ENCODE measurements around the gene CYP26C1. TPM values are rescaled to one million over a fixed set of nuclear protein-coding genes. Genes with fewer than 3 reads are reported as not detected.

Gene CYP26C1
- total and polyA plus RNA-seq, 2 experiments from 2014 or later, result 0.18 TPM; not detected in 1

- Histone ChIP-seq H3K4me3 (no peak overlapping the region), H3K9me3 (ENCODE audit: low read depth) (no peaks in the 10 kb centered on the region), H3K27me3 (peaks cover 71% of the 10 kb centered on the region), H2AFZ (no peak overlapping the region), H3K4me2 (peak overlapping the region; percentile 97), H3K36me3 (replicated peaks; ENCODE audit: insufficient read depth, low read depth) (no peaks in the 10 kb centered on the region), H4K20me1 (ENCODE audit: insufficient read depth, poor library complexity, severe bottlenecking) (no peaks in the 10 kb centered on the region), H3K79me2 (no peaks in the 10 kb centered on the region), H3K4me1 (ENCODE audit: insufficient read depth) (peaks cover 33% of the 10 kb centered on the region), H3K27ac (no peak overlapping the region), H3K9me2 (replicated peaks; ENCODE audit: insufficient read depth) (no peaks in the 10 kb centered on the region)
- TF ChIP-seq EZH2phosphoT487 (IDR thresholded peaks at IDR 0.05; ENCODE audit: low read depth, severe bottlenecking, unreplicated experiment), result peak; percentile 6
- no peak for TF ChIP-seq CTCF (IDR thresholded peaks at IDR 0.05; ENCODE audit: poor library complexity)
- TF ChIP-seq EZH2 (IDR thresholded peaks at IDR 0.05; ENCODE audit: borderline replicate concordance), result peak; percentile 83
- DNase-seq (ENCODE audit: low spot score), result no peak
- WGBS (ENCODE audit: low lambda C conversion rate, missing lambda C conversion rate), result 5% methylated on average over 64 of the region's 67 CpGs
These were observed 14.2 kb downstream of the CYP26C1 start for GRCh38 chr10:93074597-93075368.

- Histone ChIP-seq H3K36me3 (replicated peaks; ENCODE audit: insufficient read depth, low read depth) (no peaks in the 10 kb centered on the region), H3K9me2 (replicated peaks; ENCODE audit: insufficient read depth) (no peaks in the 10 kb centered on the region), H3K4me2 (peak overlapping the region; percentile 97), H3K27ac (no peak overlapping the region), H3K4me3 (no peak overlapping the region), H3K79me2 (no peaks in the 10 kb centered on the region), H3K27me3 (peaks cover 63% of the 10 kb centered on the region), H2AFZ (no peak overlapping the region), H3K9me3 (ENCODE audit: low read depth) (no peaks in the 10 kb centered on the region), H4K20me1 (ENCODE audit: insufficient read depth, poor library complexity, severe bottlenecking) (no peaks in the 10 kb centered on the region), H3K4me1 (ENCODE audit: insufficient read depth) (peaks cover 33% of the 10 kb centered on the region)
- DNase-seq (ENCODE audit: low spot score), result no peak
- TF ChIP-seq CTCF (IDR thresholded peaks at IDR 0.05; ENCODE audit: poor library complexity), result no peak
- TF ChIP-seq EZH2 (IDR thresholded peaks at IDR 0.05; ENCODE audit: borderline replicate concordance), result peak; percentile 38
- peak; percentile 40 for TF ChIP-seq EZH2phosphoT487 (IDR thresholded peaks at IDR 0.05; ENCODE audit: low read depth, severe bottlenecking, unreplicated experiment)
- 23% methylated on average over 25 of the region's 25 CpGs for WGBS (ENCODE audit: low lambda C conversion rate, missing lambda C conversion rate)
These were observed 15.0 kb downstream of the CYP26C1 start for GRCh38 chr10:93075369-93076221.

- no peak overlapping the region for H3K27ac ChIP-seq
- H3K27me3 ChIP-seq, result peaks cover 54% of the 10 kb centered on the region
- no peak overlapping the region for H3K4me2 ChIP-seq
- TF ChIP-seq EZH2 (IDR thresholded peaks at IDR 0.05; ENCODE audit: borderline replicate concordance) (no peak), EZH2phosphoT487 (IDR thresholded peaks at IDR 0.05; ENCODE audit: low read depth, severe bottlenecking, unreplicated experiment) (no peak), CTCF (IDR thresholded peaks at IDR 0.05; ENCODE audit: poor library complexity) (no peak)
- H2AFZ ChIP-seq, result no peak overlapping the region
- DNase-seq (ENCODE audit: low spot score), result no peak
- no peaks in the 10 kb centered on the region for H3K79me2 ChIP-seq
- H3K36me3 ChIP-seq (replicated peaks; ENCODE audit: insufficient read depth, low read depth), result no peaks in the 10 kb centered on the region
- no peaks in the 10 kb centered on the region for H3K9me3 ChIP-seq (ENCODE audit: low read depth)
- no peaks in the 10 kb centered on the region for H3K9me2 ChIP-seq (replicated peaks; ENCODE audit: insufficient read depth)
- no peaks in the 10 kb centered on the region for H4K20me1 ChIP-seq (ENCODE audit: insufficient read depth, poor library complexity, severe bottlenecking)
- peaks cover 30% of the 10 kb centered on the region for H3K4me1 ChIP-seq (ENCODE audit: insufficient read depth)
- 26% methylated on average over 2 of the region's 2 CpGs for WGBS (ENCODE audit: low lambda C conversion rate, missing lambda C conversion rate)
- H3K4me3 ChIP-seq, result no peak overlapping the region
These were observed 16.3 kb downstream of the CYP26C1 start for GRCh38 chr10:93076871-93077270.
